UCSD-AML1 (cell line): Measurements from ENCODE around the gene SIT1.
"Not testable (repeated sequence)": the region's sequence is repeated elsewhere in the genome, so short reads cannot be mapped to it uniquely, and the experiment has no call there.

ENCODE experiments used
- DNase-seq: peaks from one replicate; lab custom pipeline; 2025; ENCODE audit not compliant: unreplicated experiment; lab: John Stamatoyannopoulos, UW

The SIT1 gene

GRCh38 chr9:35660966-35661415 is 10.3 kb upstream of the SIT1 start:
- DNase-seq = peak; percentile 27

GRCh38 chr9:35659340-35659739 is 8.6 kb upstream of the SIT1 start:
- no peak for DNase-seq

GRCh38 chr9:35658968-35659220 is 8.2 kb upstream of the SIT1 start:
- peak; percentile 57 for DNase-seq

GRCh38 chr9:35658137-35658967 is 7.6 kb upstream of the SIT1 start, which contains the start of gene CCDC107:
Gene CCDC107 (plus strand): TSS chr9:35658292. CDS start chr9:35658380, 88 bp downstream.
- peak; percentile 91 for DNase-seq

GRCh38 chr9:35657546-35658136 is 6.9 kb upstream of the SIT1 start, which contains the start of gene RMRP:
Gene RMRP (minus strand): TSS chr9:35658019.
- DNase-seq = peak; percentile 96

GRCh38 chr9:35656831-35657545 is 6.3 kb upstream of the SIT1 start:
- no peak for DNase-seq

GRCh38 chr9:35656348-35656747 is 5.6 kb upstream of the SIT1 start:
- DNase-seq = peak; percentile 63

GRCh38 chr9:35653611-35654010 is 2.9 kb upstream of the SIT1 start:
- DNase-seq = no peak

- no peak for DNase-seq
Measured at GRCh38 chr9:35652829-35653209, 2.1 kb upstream of the SIT1 start.

- no peak for DNase-seq
Measured at GRCh38 chr9:35651956-35652828, 1.5 kb upstream of the SIT1 start.

GRCh38 chr9:35649431-35650340 is 1.0 kb downstream of the SIT1 start:
- DNase-seq = peak; percentile 67

GRCh38 chr9:35646533-35647265 is 4.0 kb downstream of the SIT1 start:
- peak; percentile 94 for DNase-seq

GRCh38 chr9:35646153-35646532 is 4.6 kb downstream of the SIT1 start:
- DNase-seq = peak; percentile 71

GRCh38 chr9:35645736-35646135 is 5.0 kb downstream of the SIT1 start:
- not testable (repeated sequence) for DNase-seq

- no peak for DNase-seq
Measured at GRCh38 chr9:35643046-35643445, 7.7 kb downstream of the SIT1 start.

GRCh38 chr9:35641478-35641877 is 9.3 kb downstream of the SIT1 start:
- not testable (repeated sequence) for DNase-seq

GRCh38 chr9:35640431-35640830 is 10.3 kb downstream of the SIT1 start:
- not testable (repeated sequence) for DNase-seq

GRCh38 chr9:35639631-35640030 is 11.1 kb downstream of the SIT1 start:
- DNase-seq = no peak

GRCh38 chr9:35639225-35639624 is 11.5 kb downstream of the SIT1 start:
- DNase-seq = not testable (repeated sequence)
